Smooth muscle cell (in vitro differentiated cells): ENCODE measurements around the gene CDON. TPM values are rescaled to one million over a fixed set of nuclear protein-coding genes. Genes with fewer than 3 reads are reported as not detected.

ENCODE experiments used
- DNase-seq: peaks from one replicate; lab custom pipeline; 2025; ENCODE audit not compliant: unreplicated experiment; lab: John Stamatoyannopoulos, UW
- H2AFZ ChIP-seq: fragments of 200-600 bp; sonication (generic); 2 replicates; pipeline ENCODE4 v1.6.0; 2016; ENCODE audit warnings: antibody characterized with exemption, low read depth, mild to moderate bottlenecking
- H3F3A ChIP-seq: fragments of 200-600 bp; sonication (generic); 2 replicates; pipeline ENCODE4 v1.6.0; 2017; ENCODE audit warnings: antibody characterized with exemption, low read depth
- H3K27ac ChIP-seq: fragments of 200-600 bp; sonication (generic); 2 replicates; pipeline ENCODE4 v1.5.1; 2016; ENCODE audit warnings: low read depth, mild to moderate bottlenecking
- H3K27me3 ChIP-seq: fragments of 200-600 bp; sonication (generic); 2 replicates; pipeline ENCODE4 v1.6.1; 2016; ENCODE audit warnings: low read depth, mild to moderate bottlenecking
- H3K36me3 ChIP-seq: fragments of 200-600 bp; sonication (generic); 2 replicates; pipeline ENCODE4 v1.5.1; 2016; ENCODE audit warnings: low read depth
- H3K4me1 ChIP-seq: fragments of 200-600 bp; sonication (generic); 2 replicates; pipeline ENCODE4 v1.5.1; 2016; ENCODE audit warnings: low read depth
- H3K4me2 ChIP-seq: fragments of 200-600 bp; sonication (generic); 2 replicates; pipeline ENCODE4 v1.6.0; 2016; ENCODE audit warnings: mild to moderate bottlenecking
- H3K4me3 ChIP-seq: fragments of 200-600 bp; sonication (generic); 2 replicates; pipeline ENCODE4 v1.5.1; 2016; ENCODE audit warnings: mild to moderate bottlenecking
- H3K79me2 ChIP-seq: fragments of 200-600 bp; sonication (generic); 2 replicates; pipeline ENCODE4 v1.6.0; 2016; ENCODE audit warnings: low read depth, mild to moderate bottlenecking
- H3K9ac ChIP-seq: fragments of 200-600 bp; sonication (generic); 2 replicates; pipeline ENCODE4 v1.6.0; 2016; ENCODE audit warnings: low read depth
- H3K9me3 ChIP-seq: fragments of 200-600 bp; sonication (generic); replicated peaks from 2 replicates; pipeline ENCODE4 v1.5.1; 2016; ENCODE audit warnings: low read depth
- H4K20me1 ChIP-seq: fragments of 200-600 bp; sonication (generic); 2 replicates; pipeline ENCODE4 v1.6.0; 2016; ENCODE audit warnings: low read depth
- WGBS: methylation state at CpG from one replicate; pipeline ENCODE4 v1.1.7; 2016; ENCODE audit warnings: low lambda C conversion rate; 5-methylcytosine and 5-hydroxymethylcytosine counted together
- polyA plus RNA-seq: library from polyadenylated mRNA; unstranded; fragments of >200 nt; fragmentation: Nextera tagmentation; extraction: Ambion mirVana; gene quantifications from 2 replicates; pipeline ENCODE4 v1.2.1, GENCODE V29; 2016
- total RNA-seq: library from RNA; depleted of rRNA; stranded (reverse); fragments of >200 nt; gene quantifications from 2 replicates; pipeline ENCODE4 v1.2.3, GENCODE V29; 2014
- TF ChIP-seq, protein P1 (sequence below): fragments of 200-600 bp; sonication (generic); IDR thresholded peaks from 2 replicates; pipeline ENCODE4 v1.5.1; 2017; ENCODE audit warnings: borderline replicate concordance, mild to moderate bottlenecking, antibody characterized with exemption; ENCODE audit not compliant: insufficient read depth, poor library complexity, severe bottlenecking

CDON gene
- total and polyA plus RNA-seq, 2 experiments from 2014 or later = 1.6 to 14.8 TPM

DNA sequence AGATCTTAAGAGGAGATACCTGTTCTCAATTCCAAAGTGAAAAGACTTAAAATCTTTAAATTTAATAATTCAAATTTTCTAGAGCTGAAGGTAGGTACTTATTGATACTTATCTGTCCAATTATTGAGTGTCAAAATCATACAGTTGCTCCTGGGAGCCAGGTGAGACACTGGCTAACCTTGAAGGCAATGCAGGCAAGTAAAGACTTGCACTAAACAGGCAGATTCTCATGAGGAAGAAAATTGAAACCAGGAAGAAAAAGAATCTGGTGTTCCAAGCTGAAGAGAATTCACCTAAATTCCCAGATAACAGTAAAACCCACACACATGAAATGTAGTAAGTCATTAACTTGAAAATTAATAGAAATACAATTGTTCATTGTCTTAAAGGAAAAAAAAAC, 86.5 kb downstream of the CDON start:
- no peak overlapping the region for H3K4me3 ChIP-seq
- no peaks in the 10 kb centered on the region for H3K4me1 ChIP-seq
- H3K9ac ChIP-seq = no peak overlapping the region
- H4K20me1 ChIP-seq = no peaks in the 10 kb centered on the region
- H2AFZ ChIP-seq = no peak overlapping the region
- no peaks in the 10 kb centered on the region for H3F3A ChIP-seq
- no peaks in the 10 kb centered on the region for H3K9me3 ChIP-seq
- H3K27ac ChIP-seq = no peak overlapping the region
- H3K36me3 ChIP-seq = no peaks in the 10 kb centered on the region
- TF ChIP-seq, protein P1, sequence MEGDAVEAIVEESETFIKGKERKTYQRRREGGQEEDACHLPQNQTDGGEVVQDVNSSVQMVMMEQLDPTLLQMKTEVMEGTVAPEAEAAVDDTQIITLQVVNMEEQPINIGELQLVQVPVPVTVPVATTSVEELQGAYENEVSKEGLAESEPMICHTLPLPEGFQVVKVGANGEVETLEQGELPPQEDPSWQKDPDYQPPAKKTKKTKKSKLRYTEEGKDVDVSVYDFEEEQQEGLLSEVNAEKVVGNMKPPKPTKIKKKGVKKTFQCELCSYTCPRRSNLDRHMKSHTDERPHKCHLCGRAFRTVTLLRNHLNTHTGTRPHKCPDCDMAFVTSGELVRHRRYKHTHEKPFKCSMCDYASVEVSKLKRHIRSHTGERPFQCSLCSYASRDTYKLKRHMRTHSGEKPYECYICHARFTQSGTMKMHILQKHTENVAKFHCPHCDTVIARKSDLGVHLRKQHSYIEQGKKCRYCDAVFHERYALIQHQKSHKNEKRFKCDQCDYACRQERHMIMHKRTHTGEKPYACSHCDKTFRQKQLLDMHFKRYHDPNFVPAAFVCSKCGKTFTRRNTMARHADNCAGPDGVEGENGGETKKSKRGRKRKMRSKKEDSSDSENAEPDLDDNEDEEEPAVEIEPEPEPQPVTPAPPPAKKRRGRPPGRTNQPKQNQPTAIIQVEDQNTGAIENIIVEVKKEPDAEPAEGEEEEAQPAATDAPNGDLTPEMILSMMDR = no peak
- no peaks in the 10 kb centered on the region for H3K79me2 ChIP-seq
- H3K4me2 ChIP-seq = no peak overlapping the region
- H3K27me3 ChIP-seq = no peaks in the 10 kb centered on the region
- DNase-seq = no peak

DNA sequence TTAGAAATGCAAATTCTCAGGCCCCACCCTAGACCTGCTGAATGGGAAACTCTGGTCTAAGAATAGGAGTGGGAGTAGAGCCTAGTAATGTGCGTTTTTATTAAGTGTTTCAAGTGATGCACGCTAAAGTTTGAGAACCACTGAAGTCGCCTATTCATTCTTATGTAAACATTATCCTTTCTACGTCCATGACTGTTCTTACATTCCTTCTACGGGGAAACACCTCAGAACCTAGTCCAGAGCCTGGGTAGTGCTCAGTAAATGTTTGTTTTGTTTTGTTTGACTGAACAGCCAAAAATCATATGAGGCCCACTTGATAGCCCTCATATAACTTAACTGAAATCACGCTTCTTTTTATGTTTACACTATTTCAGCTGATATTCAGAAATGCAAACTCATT, 87.0 kb downstream of the CDON start:
- 93% methylated on average over 6 of the region's 6 CpGs for WGBS
- H3K79me2 ChIP-seq = no peaks in the 10 kb centered on the region
- H3K36me3 ChIP-seq = no peaks in the 10 kb centered on the region
- H3K27ac ChIP-seq = no peak overlapping the region
- H3K4me2 ChIP-seq = no peak overlapping the region
- H4K20me1 ChIP-seq = no peaks in the 10 kb centered on the region
- no peaks in the 10 kb centered on the region for H3K27me3 ChIP-seq
- DNase-seq = no peak
- TF ChIP-seq, protein P1 = no peak
- no peak overlapping the region for H3K9ac ChIP-seq
- no peak overlapping the region for H2AFZ ChIP-seq
- no peaks in the 10 kb centered on the region for H3K4me1 ChIP-seq
- no peaks in the 10 kb centered on the region for H3K9me3 ChIP-seq
- H3F3A ChIP-seq = no peaks in the 10 kb centered on the region
- H3K4me3 ChIP-seq = no peak overlapping the region

DNA sequence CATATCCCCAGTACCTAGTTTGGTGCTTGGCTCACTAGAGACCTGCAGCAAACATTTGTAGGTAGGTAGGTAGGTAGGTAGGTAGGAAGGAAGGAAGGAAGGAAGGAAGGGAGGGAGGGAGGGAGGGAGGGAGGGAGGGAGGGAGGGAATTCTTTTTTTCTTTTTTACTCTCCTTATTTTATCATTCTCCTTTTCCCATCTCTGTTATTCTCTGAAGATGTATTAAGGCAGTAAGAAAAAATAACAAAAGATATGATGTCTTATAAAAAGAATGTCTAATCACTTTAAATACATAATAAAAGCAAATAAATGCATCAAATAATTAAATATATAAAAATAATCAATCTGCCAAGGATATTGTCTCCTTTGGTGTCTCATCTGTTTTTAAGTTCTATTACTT, 88.4 kb downstream of the CDON start:
- Histone ChIP-seq H3K27ac (no peak overlapping the region), H3K27me3 (no peaks in the 10 kb centered on the region), H3K4me3 (no peak overlapping the region), H4K20me1 (no peaks in the 10 kb centered on the region), H3K36me3 (no peaks in the 10 kb centered on the region), H3K9ac (no peak overlapping the region), H3F3A (peaks cover 2% of the 10 kb centered on the region), H3K9me3 (no peaks in the 10 kb centered on the region), H3K79me2 (no peaks in the 10 kb centered on the region), H2AFZ (no peak overlapping the region), H3K4me1 (no peaks in the 10 kb centered on the region), H3K4me2 (no peak overlapping the region)
- DNase-seq = no peak
- TF ChIP-seq, protein P1 = no peak

DNA sequence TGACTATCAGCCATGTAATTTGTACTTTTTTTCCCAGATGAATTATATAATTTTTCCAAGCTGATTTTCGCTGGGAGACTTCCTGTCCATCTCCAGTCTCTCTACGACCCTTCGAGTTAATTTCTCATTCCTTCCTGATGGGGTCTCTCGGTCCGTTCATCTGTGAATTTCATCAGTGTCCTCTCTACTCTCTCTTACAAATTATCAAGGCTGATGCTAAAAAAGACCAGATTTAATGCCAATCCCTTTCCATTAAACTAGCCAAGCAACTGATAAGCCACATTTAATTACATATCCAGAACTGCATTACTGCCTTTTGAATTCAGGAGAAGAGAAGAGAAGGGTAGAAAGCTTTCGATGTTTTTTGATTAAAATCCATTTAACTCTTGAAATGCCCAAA, 91.0 kb downstream of the CDON start:
- TF ChIP-seq, protein P1 = no peak
- H2AFZ ChIP-seq = no peak overlapping the region
- no peaks in the 10 kb centered on the region for H4K20me1 ChIP-seq
- H3K4me1 ChIP-seq = no peaks in the 10 kb centered on the region
- DNase-seq = no peak
- peaks cover 4% of the 10 kb centered on the region for H3F3A ChIP-seq
- 78% methylated on average over 6 of the region's 6 CpGs for WGBS
- H3K27ac ChIP-seq = no peak overlapping the region
- H3K9me3 ChIP-seq = no peaks in the 10 kb centered on the region
- no peak overlapping the region for H3K4me2 ChIP-seq
- no peaks in the 10 kb centered on the region for H3K27me3 ChIP-seq
- H3K79me2 ChIP-seq = no peaks in the 10 kb centered on the region
- H3K4me3 ChIP-seq = no peak overlapping the region
- no peak overlapping the region for H3K9ac ChIP-seq
- no peaks in the 10 kb centered on the region for H3K36me3 ChIP-seq
